Loucy (cell line): Measurements from ENCODE around the gene CXXC5.
A peak's percentile ranks its signal among the peaks of the same experiment; 100 is the strongest.

Source experiments
- H2AFZ ChIP-seq: fragments of 200-600 bp; sonication (generic); 2 replicates; pipeline ENCODE4 v1.6.0; 2016; ENCODE audit warnings: antibody characterized with exemption, mild to moderate bottlenecking, low read length, moderate library complexity
- H3F3A ChIP-seq: fragments of 200-600 bp; 2 replicates; pipeline ENCODE4 v1.6.0; 2016; ENCODE audit warnings: antibody characterized with exemption, low read depth, mild to moderate bottlenecking
- H3K27me3 ChIP-seq: fragments of 200-600 bp; sonication (generic); 2 replicates; pipeline ENCODE4 v1.6.1; 2014; ENCODE audit warnings: low read length, mild to moderate bottlenecking; ENCODE audit not compliant: insufficient read depth, poor library complexity, severe bottlenecking
- H3K36me3 ChIP-seq: fragments of 200-600 bp; sonication (generic); 2 replicates; pipeline ENCODE4 v1.6.1; 2016; ENCODE audit warnings: low read length; ENCODE audit not compliant: insufficient read depth
- H3K4me1 ChIP-seq: fragments of 200-600 bp; sonication (generic); 2 replicates; pipeline ENCODE4 v1.5.1; 2014; ENCODE audit warnings: low read length, mild to moderate bottlenecking; ENCODE audit not compliant: insufficient read depth, poor library complexity, severe bottlenecking
- H3K4me2 ChIP-seq: fragments of 200-600 bp; sonication (generic); 2 replicates; pipeline ENCODE4 v1.6.0; 2014; ENCODE audit warnings: antibody characterized with exemption, low read length, low read depth, mild to moderate bottlenecking; ENCODE audit not compliant: poor library complexity, severe bottlenecking
- H3K4me3 ChIP-seq: fragments of 200-600 bp; sonication (generic); 2 replicates; pipeline ENCODE4 v1.5.1; 2014; ENCODE audit warnings: low read length, mild to moderate bottlenecking, mixed read lengths; ENCODE audit not compliant: poor library complexity, severe bottlenecking
- H3K79me2 ChIP-seq: fragments of 200-600 bp; sonication (generic); 2 replicates; pipeline ENCODE4 v1.6.1; 2014; ENCODE audit warnings: low read length; ENCODE audit not compliant: insufficient read depth
- H3K9ac ChIP-seq: fragments of 200-600 bp; sonication (generic); 2 replicates; pipeline ENCODE4 v1.6.0; 2014; ENCODE audit warnings: mild to moderate bottlenecking, low read depth, low read length, moderate library complexity; ENCODE audit not compliant: poor library complexity, severe bottlenecking
- H3K9me2 ChIP-seq: fragments of 200-600 bp; sonication (generic); replicated peaks from 2 replicates; pipeline ENCODE4 v1.6.1; 2016; ENCODE audit warnings: low read depth, low read length, mixed read lengths
- H3K9me3 ChIP-seq: fragments of 200-600 bp; sonication (generic); 2 replicates; pipeline ENCODE4 v1.6.1; 2014; ENCODE audit warnings: mild to moderate bottlenecking, antibody characterized with exemption, low read length, low read depth; ENCODE audit not compliant: insufficient read depth
- H4K20me1 ChIP-seq: fragments of 200-600 bp; sonication (generic); 2 replicates; pipeline ENCODE4 v1.6.0; 2014; ENCODE audit warnings: antibody characterized with exemption, low read length, mild to moderate bottlenecking; ENCODE audit not compliant: insufficient read depth, poor library complexity, severe bottlenecking
- CTCF ChIP-seq: fragments of 200-600 bp; sonication (generic); conservative IDR thresholded peaks from 2 replicates; pipeline ENCODE4 v1.5.1; 2014; ENCODE audit warnings: mild to moderate bottlenecking, antibody characterized with exemption, low read length
- EZH2phosphoT487 ChIP-seq: fragments of 200-600 bp; IDR thresholded peaks from 2 replicates; pipeline ENCODE4 v1.6.1; 2018; ENCODE audit warnings: antibody characterized with exemption, mild to moderate bottlenecking, moderate library complexity, borderline replicate concordance

The CXXC5 gene

GRCh38 chr5:139634541-139634940, 13.6 kb upstream of the CXXC5 start:
- Histone ChIP-seq H3K9ac (no peak overlapping the region), H3K4me2 (no peak overlapping the region), H3F3A (peaks cover 4% of the 10 kb centered on the region; the same call in 1 of the 2 replicates), H3K9me3 (no peaks in the 10 kb centered on the region), H3K36me3 (peaks cover 10% of the 10 kb centered on the region; the same call in 1 of the 2 replicates), H4K20me1 (no peaks in the 10 kb centered on the region), H3K4me3 (no peak overlapping the region), H3K79me2 (peaks cover 31% of the 10 kb centered on the region), H3K27me3 (no peaks in the 10 kb centered on the region), H2AFZ (no peak overlapping the region), H3K4me1 (peaks cover 39% of the 10 kb centered on the region), H3K9me2 (no peaks in the 10 kb centered on the region)
- TF ChIP-seq EZH2phosphoT487 (no peak), CTCF (no peak)

GRCh38 chr5:139635191-139635590, 13.0 kb upstream of the CXXC5 start:
- Histone ChIP-seq H3K4me1 (peaks cover 45% of the 10 kb centered on the region), H3K9me2 (no peaks in the 10 kb centered on the region), H3K4me2 (no peak overlapping the region), H3K4me3 (no peak overlapping the region), H3K9ac (no peak overlapping the region), H3F3A (peaks cover 4% of the 10 kb centered on the region; the same call in 1 of the 2 replicates), H3K27me3 (no peaks in the 10 kb centered on the region), H4K20me1 (no peaks in the 10 kb centered on the region), H2AFZ (no peak overlapping the region), H3K36me3 (peaks cover 4% of the 10 kb centered on the region; the same call in 1 of the 2 replicates), H3K9me3 (no peaks in the 10 kb centered on the region), H3K79me2 (peaks cover 37% of the 10 kb centered on the region)
- TF ChIP-seq CTCF (no peak), EZH2phosphoT487 (no peak)

- peak overlapping the region; percentile 73 for H3K9ac ChIP-seq
- peaks cover 3% of the 10 kb centered on the region; the same call in 1 of the 2 replicates for H3K36me3 ChIP-seq
Measured at GRCh38 chr5:139635606-139636206, 12.4 kb upstream of the CXXC5 start.

More at GRCh38 chr5:139635606-139636206, 12.4 kb upstream of the CXXC5 start:
- H3F3A ChIP-seq: peaks cover 4% of the 10 kb centered on the region; the same call in 1 of the 2 replicates
- TF ChIP-seq CTCF: peak; percentile 76
- no peak for TF ChIP-seq EZH2phosphoT487
- H3K79me2 ChIP-seq: peaks cover 37% of the 10 kb centered on the region
- peaks cover 49% of the 10 kb centered on the region for H3K4me1 ChIP-seq
- peak overlapping the region; percentile 80 for H3K4me2 ChIP-seq
- H3K9me2 ChIP-seq: no peaks in the 10 kb centered on the region
- H3K9me3 ChIP-seq: no peaks in the 10 kb centered on the region
- H2AFZ ChIP-seq: no peak overlapping the region
- H3K27me3 ChIP-seq: no peaks in the 10 kb centered on the region
- H3K4me3 ChIP-seq: peak overlapping the region; percentile 79
- no peaks in the 10 kb centered on the region for H4K20me1 ChIP-seq
